NCI-H2227 (cell line): ENCODE measurements around the gene PPIA.
"Not testable (repeated sequence)": the region's sequence is repeated elsewhere in the genome, so short reads cannot be mapped to it uniquely, and the experiment has no call there.

Source experiments
- DNase-seq: peaks from one replicate; lab custom pipeline; 2025; ENCODE audit not compliant: unreplicated experiment; lab: John Stamatoyannopoulos, UW

PPIA gene

GRCh38 chr7:44762726-44763522 lies 33.6 kb upstream of the PPIA start:
- DNase-seq = no peak

- no peak for DNase-seq
Observed at GRCh38 chr7:44764081-44764480, 32.4 kb upstream of the PPIA start.

GRCh38 chr7:44764665-44765578 lies 31.6 kb upstream of the PPIA start:
- DNase-seq = no peak

- no peak for DNase-seq
Observed at GRCh38 chr7:44765579-44766415, 30.7 kb upstream of the PPIA start.

GRCh38 chr7:44766416-44766801 lies 30.1 kb upstream of the PPIA start:
- no peak for DNase-seq

- DNase-seq = no peak
Observed at GRCh38 chr7:44767134-44767911, 29.2 kb upstream of the PPIA start.

GRCh38 chr7:44767912-44768627 lies 28.4 kb upstream of the PPIA start:
- no peak for DNase-seq

GRCh38 chr7:44768628-44769371 lies 27.7 kb upstream of the PPIA start:
- no peak for DNase-seq

GRCh38 chr7:44769376-44769775 lies 27.1 kb upstream of the PPIA start:
- no peak for DNase-seq

- no peak for DNase-seq
Observed at GRCh38 chr7:44769776-44770294, 26.6 kb upstream of the PPIA start.

- DNase-seq = no peak
Observed at GRCh38 chr7:44771358-44771757, 25.1 kb upstream of the PPIA start.

GRCh38 chr7:44772440-44772839 lies 24.0 kb upstream of the PPIA start:
- no peak for DNase-seq

GRCh38 chr7:44772867-44773266 lies 23.6 kb upstream of the PPIA start:
- DNase-seq = no peak

GRCh38 chr7:44774486-44774885 lies 22.0 kb upstream of the PPIA start:
- not testable (repeated sequence) for DNase-seq

- DNase-seq = no peak
Observed at GRCh38 chr7:44775383-44776107, 20.9 kb upstream of the PPIA start.

- no peak for DNase-seq
Observed at GRCh38 chr7:44776211-44776610, 20.3 kb upstream of the PPIA start.

- DNase-seq = no peak
Observed at GRCh38 chr7:44782460-44782859, 14.0 kb upstream of the PPIA start.

- DNase-seq = no peak
Observed at GRCh38 chr7:44783407-44783806, 13.1 kb upstream of the PPIA start.
